Adrenal gland (tissue), 5 donors: ENCODE results near the gene SPSB4.

Source experiments
- POLR2A ChIP-seq, 2 donors: fragments of 450-650 bp; IDR thresholded peaks; one replicate each; pipeline ENCODE4 v1.6.1; 2017; ENCODE audit warnings: antibody characterized with exemption in 2 of 2, mild to moderate bottlenecking in 2 of 2, moderate library complexity in 1 of 2
- TF ChIP-seq, protein P1 (sequence below), 6 experiments: fragments of 450-650 bp in 4 of 6; fragments of 200-600 bp in 2 of 6; sonication (generic) in 1 of 6; IDR thresholded peaks; 1 replicate in 5 of 6; 2 replicates in 1 of 6; pipeline versions ENCODE4 v1.5.1 to v1.8.0; 2016 to 2021; ENCODE audit warnings: antibody characterized with exemption in 6 of 6, mild to moderate bottlenecking in 2 of 6, moderate library complexity in 1 of 6
- donor health status: DM: no; HTN: no; CAD: no.

DNA sequence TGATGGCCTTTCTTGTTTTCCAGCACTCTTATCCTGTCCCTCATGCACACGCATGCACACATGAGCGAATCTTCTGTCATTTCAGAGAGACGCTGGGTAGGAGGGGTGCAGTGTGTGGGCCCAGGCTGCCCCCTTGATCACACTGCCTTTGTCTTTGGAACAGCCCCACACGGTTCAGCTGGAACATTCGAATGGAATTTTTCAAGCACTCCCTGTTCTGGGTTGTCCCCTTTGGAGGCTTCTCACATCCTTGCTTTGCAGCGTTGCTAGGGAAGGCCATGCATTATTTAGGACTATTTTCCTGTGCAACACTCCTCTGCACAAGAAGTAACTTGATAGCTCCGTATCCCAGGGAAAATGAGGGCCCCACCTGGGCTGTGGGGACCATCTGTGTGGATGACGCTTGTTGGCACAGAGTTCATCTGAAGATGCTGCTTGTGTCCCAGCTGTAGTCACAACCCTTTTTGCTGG is 78.4 kb downstream of the SPSB4 start:
- TF ChIP-seq, protein P1, sequence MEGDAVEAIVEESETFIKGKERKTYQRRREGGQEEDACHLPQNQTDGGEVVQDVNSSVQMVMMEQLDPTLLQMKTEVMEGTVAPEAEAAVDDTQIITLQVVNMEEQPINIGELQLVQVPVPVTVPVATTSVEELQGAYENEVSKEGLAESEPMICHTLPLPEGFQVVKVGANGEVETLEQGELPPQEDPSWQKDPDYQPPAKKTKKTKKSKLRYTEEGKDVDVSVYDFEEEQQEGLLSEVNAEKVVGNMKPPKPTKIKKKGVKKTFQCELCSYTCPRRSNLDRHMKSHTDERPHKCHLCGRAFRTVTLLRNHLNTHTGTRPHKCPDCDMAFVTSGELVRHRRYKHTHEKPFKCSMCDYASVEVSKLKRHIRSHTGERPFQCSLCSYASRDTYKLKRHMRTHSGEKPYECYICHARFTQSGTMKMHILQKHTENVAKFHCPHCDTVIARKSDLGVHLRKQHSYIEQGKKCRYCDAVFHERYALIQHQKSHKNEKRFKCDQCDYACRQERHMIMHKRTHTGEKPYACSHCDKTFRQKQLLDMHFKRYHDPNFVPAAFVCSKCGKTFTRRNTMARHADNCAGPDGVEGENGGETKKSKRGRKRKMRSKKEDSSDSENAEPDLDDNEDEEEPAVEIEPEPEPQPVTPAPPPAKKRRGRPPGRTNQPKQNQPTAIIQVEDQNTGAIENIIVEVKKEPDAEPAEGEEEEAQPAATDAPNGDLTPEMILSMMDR (IDR thresholded peaks at IDR 0.05): no peak
- no peak for TF ChIP-seq POLR2A (IDR thresholded peaks at IDR 0.05)
